A172 (cell line): ENCODE data around the gene C2CD3. TPM values are rescaled to one million over a fixed set of nuclear protein-coding genes. Genes with fewer than 3 reads are reported as not detected.

Experiments
- total RNA-seq: library from RNA; depleted of rRNA; stranded (reverse); fragments of >200 nt; shearing (Covaris generic); gene quantifications from 2 replicates; pipeline ENCODE4 v1.2.3, GENCODE V29; 2014; rRNA removed

The C2CD3 gene
- total RNA-seq, 1 experiment from 2014 or later = 49.2 TPM

Other genes with a start within 250 kb of the C2CD3 start
- not detected in 2 replicates for gene DNAJB13, start 220.0 kb downstream of the C2CD3 start, total RNA-seq
- 18.8 and 30.4 TPM in 2 replicates for gene UCP2, start 188.2 kb downstream of the C2CD3 start, total RNA-seq
- gene UCP3, start 161.9 kb downstream of the C2CD3 start, total RNA-seq = 0.05 and 0.46 TPM in 2 replicates
- 219 and 294 TPM in 2 replicates for gene PPME1, start 287 bp upstream of the C2CD3 start, total RNA-seq
- 0.48 and 1.5 TPM in 2 replicates for gene P4HA3, start 140.6 kb upstream of the C2CD3 start, total RNA-seq
- gene PGM2L1, start 227.4 kb upstream of the C2CD3 start, total RNA-seq = 10.4 and 13.7 TPM in 2 replicates